HCT116 (cell line): Measurements from ENCODE around the gene HACD3. TPM values are rescaled to one million over a fixed set of nuclear protein-coding genes. Genes with fewer than 3 reads are reported as not detected.

ENCODE experiments used
- ATAC-seq: fragments of 200-7000 bp; cut with Tn5 transposase; 2 replicates; pipeline ENCODE4 v1.9.1; 2020; ENCODE audit warnings: mild to moderate bottlenecking, moderate library complexity
- BruUV-seq: library from RNA; stranded (reverse); fragments of 400-500 nt; replicated peaks from 2 replicates; lab custom pipeline; 2021; lab: Mats Ljungman, UMichigan
- CTCF ChIA-PET: fragments of 300-600 bp; sonication (Branson Sonifier 250); formaldehyde crosslinking; loops from one replicate; lab custom pipeline; 2021; ENCODE audit warnings: antibody characterized with exemption; lab: Charles Lee
- POLR2A ChIA-PET: fragments of 300-600, 350-600 bp; sonication (Branson Sonifier 250); formaldehyde crosslinking; loops from one replicate; lab custom pipeline; 2021; ENCODE audit warnings: antibody characterized with exemption; lab: Charles Lee
- RAD21 ChIA-PET, 2 experiments: fragments of 300-600 bp; sonication (Branson Sonifier 250); formaldehyde crosslinking; loops; one replicate each; lab custom pipeline; 2023; ENCODE audit warnings: low total read pairs in 2 of 2; ENCODE audit not compliant: uncharacterized antibody in 2 of 2, unreplicated experiment in 2 of 2, low non-redundant PET in 1 of 2; lab: Charles Lee
- DNase-seq: peaks from one replicate; pipeline ENCODE4 v3.0.0-alpha.2; 2010; ENCODE audit warnings: low read depth, low spot score
- H2AFZ ChIP-seq: fragments of 200-600 bp; shearing (Covaris generic), sonication (generic); 2 replicates; pipeline ENCODE4 v1.6.1; 2017; ENCODE audit warnings: low read depth, mixed run types, mixed read lengths, antibody characterized with exemption, low read length; ENCODE audit not compliant: poor library complexity, severe bottlenecking
- H3K27ac ChIP-seq: 2 replicates; pipeline ENCODE4 v1.5.1; 2012; ENCODE audit warnings: low read depth, low read length
- H3K27me3 ChIP-seq: fragments of 200-600 bp; sonication (generic); 2 replicates; pipeline ENCODE4 v1.6.1; 2016; ENCODE audit warnings: mixed run types, low read length, mixed read lengths; ENCODE audit not compliant: insufficient read depth
- H3K36me3 ChIP-seq, 2 experiments: fragments of 200-500 bp in 1 of 2; fragments of 200-600 bp in 1 of 2; sonication (Bioruptor generic) in 1 of 2; sonication (generic) in 1 of 2; 2 replicates each; pipeline versions ENCODE4 v1.5.1 to v1.6.1; 2014 to 2016; ENCODE audit warnings: low read length in 2 of 2, inconsistent platforms in 1 of 2, mixed read lengths in 1 of 2, mixed run types in 1 of 2; ENCODE audit not compliant: insufficient read depth in 2 of 2, control insufficient read depth in 1 of 2
- H3K4me1 ChIP-seq, 2 experiments: fragments of 200-600 bp in 1 of 2; sonication (generic) in 1 of 2; 2 replicates each; pipeline versions ENCODE4 v1.5.1 to v1.6.1; 2012 to 2017; ENCODE audit warnings: low read length in 2 of 2, inconsistent platforms in 1 of 2, mild to moderate bottlenecking in 1 of 2, mixed read lengths in 1 of 2, mixed run types in 1 of 2, moderate library complexity in 1 of 2; ENCODE audit not compliant: insufficient read depth in 2 of 2, control insufficient read depth in 1 of 2
- H3K4me2 ChIP-seq: fragments of 200-600 bp; sonication (generic); 2 replicates; pipeline ENCODE4 v1.6.1; 2017; ENCODE audit warnings: mixed run types, low read length, mixed read lengths
- H3K4me3 ChIP-seq, 2 experiments: fragments of 200-600 bp in 1 of 2; sonication (generic) in 1 of 2; replicated peaks in 1 of 2; 2 replicates each; pipeline ENCODE4 v1.5.1; 2011 to 2016; ENCODE audit warnings: low read length in 2 of 2, control low read depth in 1 of 2, low read depth in 1 of 2, mild to moderate bottlenecking in 1 of 2, mixed read lengths in 1 of 2, mixed run types in 1 of 2
- H3K79me2 ChIP-seq: fragments of 200-600 bp; sonication (generic); 2 replicates; pipeline ENCODE4 v1.6.1; 2017; ENCODE audit warnings: mild to moderate bottlenecking, mixed run types, low read length, moderate library complexity, mixed read lengths; ENCODE audit not compliant: insufficient read depth
- H3K9ac ChIP-seq: fragments of 200-600 bp; sonication (generic); 2 replicates; pipeline ENCODE4 v1.6.1; 2016; ENCODE audit warnings: low read length, mixed read lengths
- H3K9me2 ChIP-seq: fragments of 200-600 bp; sonication (generic), shearing (Covaris generic); 2 replicates; pipeline ENCODE4 v1.6.1; 2017; ENCODE audit warnings: mixed run types, mild to moderate bottlenecking, moderate library complexity; ENCODE audit not compliant: insufficient read depth
- H3K9me3 ChIP-seq, 2 experiments: fragments of 200-500 bp in 1 of 2; fragments of 200-600 bp in 1 of 2; sonication (Bioruptor generic) in 1 of 2; sonication (generic) in 1 of 2; 2 replicates each; pipeline ENCODE4 v1.6.1; 2014 to 2017; ENCODE audit warnings: low read length in 2 of 2, mixed read lengths in 2 of 2, inconsistent platforms in 1 of 2, low read depth in 1 of 2, mild to moderate bottlenecking in 1 of 2, mixed run types in 1 of 2, moderate library complexity in 1 of 2; ENCODE audit not compliant: control insufficient read depth in 1 of 2, insufficient read depth in 1 of 2
- H4K20me1 ChIP-seq: fragments of 200-600 bp; sonication (generic), shearing (Covaris generic); 2 replicates; pipeline ENCODE4 v1.6.1; 2017; ENCODE audit warnings: mixed run types, mild to moderate bottlenecking, moderate library complexity; ENCODE audit not compliant: insufficient read depth
- ELF1 ChIP-seq: IDR thresholded peaks from 2 replicates; pipeline ENCODE4 v1.6.1; 2012; ENCODE audit warnings: low read depth, borderline replicate concordance
- EZH2 ChIP-seq: fragments of 200-600 bp; sonication (generic); IDR thresholded peaks from 2 replicates; pipeline ENCODE4 v1.6.1; 2017; ENCODE audit warnings: antibody characterized with exemption, mixed run types
- EZH2phosphoT487 ChIP-seq: fragments of 200-600 bp; IDR thresholded peaks from 2 replicates; pipeline ENCODE4 v1.6.1; 2018; ENCODE audit warnings: antibody characterized with exemption, borderline replicate concordance
- YY1 ChIP-seq: IDR thresholded peaks from 2 replicates; pipeline ENCODE4 v1.6.1; 2011; ENCODE audit warnings: low read length, low read depth, moderate library complexity, mild to moderate bottlenecking; ENCODE audit not compliant: insufficient replicate concordance; ENCODE audit errors: extremely low read depth
- intact Hi-C: fragments of 100-400 bp; cut with micrococcal nuclease; formaldehyde crosslinking; loops from 2 replicates; pipeline ENCODE4 v1.10.0; 2022
- total RNA-seq: library from RNA; stranded (reverse); gene quantifications from one replicate; pipeline ENCODE4 v1.2.1, GENCODE V29; 2021; ENCODE audit not compliant: unreplicated experiment
- TF ChIP-seq, protein P1 (sequence below), 3 experiments: fragments of 200-600 bp in 1 of 3; sonication (generic) in 1 of 3; IDR thresholded peaks in 2 of 3; conservative IDR thresholded peaks in 1 of 3; 2 replicates each; pipeline ENCODE4 v1.5.1; 2012 to 2017; ENCODE audit warnings: low read depth in 2 of 3, low read length in 2 of 3, antibody characterized with exemption in 1 of 3, borderline replicate concordance in 1 of 3, control low read depth in 1 of 3, mild to moderate bottlenecking in 1 of 3, mixed read lengths in 1 of 3, mixed run types in 1 of 3, moderate library complexity in 1 of 3; ENCODE audit not compliant: insufficient read depth in 1 of 3
- TF ChIP-seq, protein P2 (sequence below): IDR thresholded peaks from 2 replicates; pipeline ENCODE4 v1.6.1; 2012
- TF ChIP-seq, protein P3 (sequence below): IDR thresholded peaks from 2 replicates; pipeline ENCODE4 v1.6.1; 2012; ENCODE audit warnings: low read depth

Gene HACD3
- total RNA-seq, 1 experiment from 2014 or later, result 57.5 TPM

DNA sequence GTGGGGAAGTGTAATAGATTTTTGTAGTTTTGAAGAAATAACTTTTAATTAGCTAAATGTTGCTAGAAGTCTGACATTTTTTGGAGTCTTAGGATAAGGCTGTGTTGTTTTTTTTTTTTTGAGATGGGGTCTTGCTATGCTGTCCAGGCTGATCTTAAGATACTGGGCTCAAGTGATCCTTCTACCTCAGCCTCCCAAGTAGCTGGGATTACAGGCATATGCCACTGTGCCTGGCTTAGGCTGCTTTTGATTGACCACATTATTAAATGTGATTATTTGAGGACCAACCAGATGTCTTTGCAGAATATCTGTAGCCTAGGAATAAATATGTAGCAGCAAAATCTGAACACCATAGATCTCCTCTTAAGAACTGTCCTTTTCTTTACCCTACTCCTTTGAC lies 29.7 kb downstream of the HACD3 start:
- Histone ChIP-seq H4K20me1 (no peaks in the 10 kb centered on the region), H3K4me1 (no peaks in the 10 kb centered on the region), H3K4me2 (no peak overlapping the region), H3K9me2 (no peaks in the 10 kb centered on the region), H3K27me3 (no peaks in the 10 kb centered on the region), H3K36me3 (peaks cover 14 to 45% of the 10 kb centered on the region in 2 experiments; a peak in 2 of 4 replicates), H3K79me2 (peaks cover 37% of the 10 kb centered on the region; the same call in 1 of the 2 replicates), H3K9me3 (no peaks in the 10 kb centered on the region), H2AFZ (no peak overlapping the region), H3K27ac (no peak overlapping the region), H3K4me3 (no peak overlapping the region), H3K9ac (no peak overlapping the region)
- RAD21 ChIA-PET, result no interaction called here
- intact Hi-C loops, result no loop called here
- TF ChIP-seq EZH2phosphoT487 (no peak), EZH2 (no peak), ELF1 (no peak), YY1 (no peak)
- TF ChIP-seq, protein P1, sequence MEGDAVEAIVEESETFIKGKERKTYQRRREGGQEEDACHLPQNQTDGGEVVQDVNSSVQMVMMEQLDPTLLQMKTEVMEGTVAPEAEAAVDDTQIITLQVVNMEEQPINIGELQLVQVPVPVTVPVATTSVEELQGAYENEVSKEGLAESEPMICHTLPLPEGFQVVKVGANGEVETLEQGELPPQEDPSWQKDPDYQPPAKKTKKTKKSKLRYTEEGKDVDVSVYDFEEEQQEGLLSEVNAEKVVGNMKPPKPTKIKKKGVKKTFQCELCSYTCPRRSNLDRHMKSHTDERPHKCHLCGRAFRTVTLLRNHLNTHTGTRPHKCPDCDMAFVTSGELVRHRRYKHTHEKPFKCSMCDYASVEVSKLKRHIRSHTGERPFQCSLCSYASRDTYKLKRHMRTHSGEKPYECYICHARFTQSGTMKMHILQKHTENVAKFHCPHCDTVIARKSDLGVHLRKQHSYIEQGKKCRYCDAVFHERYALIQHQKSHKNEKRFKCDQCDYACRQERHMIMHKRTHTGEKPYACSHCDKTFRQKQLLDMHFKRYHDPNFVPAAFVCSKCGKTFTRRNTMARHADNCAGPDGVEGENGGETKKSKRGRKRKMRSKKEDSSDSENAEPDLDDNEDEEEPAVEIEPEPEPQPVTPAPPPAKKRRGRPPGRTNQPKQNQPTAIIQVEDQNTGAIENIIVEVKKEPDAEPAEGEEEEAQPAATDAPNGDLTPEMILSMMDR (IDR thresholded peaks at IDR 0.05 in 2 of 3, conservative IDR thresholded peaks at IDR 0.05 in 1 of 3; ENCODE audit: borderline replicate concordance in 1 of 3, insufficient read depth in 1 of 3, low read depth in 2 of 3, low read length in 2 of 3), result no peak
- TF ChIP-seq, protein P2, sequence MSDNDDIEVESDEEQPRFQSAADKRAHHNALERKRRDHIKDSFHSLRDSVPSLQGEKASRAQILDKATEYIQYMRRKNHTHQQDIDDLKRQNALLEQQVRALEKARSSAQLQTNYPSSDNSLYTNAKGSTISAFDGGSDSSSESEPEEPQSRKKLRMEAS, result no peak
- TF ChIP-seq, protein P3, sequence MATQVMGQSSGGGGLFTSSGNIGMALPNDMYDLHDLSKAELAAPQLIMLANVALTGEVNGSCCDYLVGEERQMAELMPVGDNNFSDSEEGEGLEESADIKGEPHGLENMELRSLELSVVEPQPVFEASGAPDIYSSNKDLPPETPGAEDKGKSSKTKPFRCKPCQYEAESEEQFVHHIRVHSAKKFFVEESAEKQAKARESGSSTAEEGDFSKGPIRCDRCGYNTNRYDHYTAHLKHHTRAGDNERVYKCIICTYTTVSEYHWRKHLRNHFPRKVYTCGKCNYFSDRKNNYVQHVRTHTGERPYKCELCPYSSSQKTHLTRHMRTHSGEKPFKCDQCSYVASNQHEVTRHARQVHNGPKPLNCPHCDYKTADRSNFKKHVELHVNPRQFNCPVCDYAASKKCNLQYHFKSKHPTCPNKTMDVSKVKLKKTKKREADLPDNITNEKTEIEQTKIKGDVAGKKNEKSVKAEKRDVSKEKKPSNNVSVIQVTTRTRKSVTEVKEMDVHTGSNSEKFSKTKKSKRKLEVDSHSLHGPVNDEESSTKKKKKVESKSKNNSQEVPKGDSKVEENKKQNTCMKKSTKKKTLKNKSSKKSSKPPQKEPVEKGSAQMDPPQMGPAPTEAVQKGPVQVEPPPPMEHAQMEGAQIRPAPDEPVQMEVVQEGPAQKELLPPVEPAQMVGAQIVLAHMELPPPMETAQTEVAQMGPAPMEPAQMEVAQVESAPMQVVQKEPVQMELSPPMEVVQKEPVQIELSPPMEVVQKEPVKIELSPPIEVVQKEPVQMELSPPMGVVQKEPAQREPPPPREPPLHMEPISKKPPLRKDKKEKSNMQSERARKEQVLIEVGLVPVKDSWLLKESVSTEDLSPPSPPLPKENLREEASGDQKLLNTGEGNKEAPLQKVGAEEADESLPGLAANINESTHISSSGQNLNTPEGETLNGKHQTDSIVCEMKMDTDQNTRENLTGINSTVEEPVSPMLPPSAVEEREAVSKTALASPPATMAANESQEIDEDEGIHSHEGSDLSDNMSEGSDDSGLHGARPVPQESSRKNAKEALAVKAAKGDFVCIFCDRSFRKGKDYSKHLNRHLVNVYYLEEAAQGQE, result no peak
- POLR2A ChIA-PET, result no interaction called here
- BruUV-seq, result no TSS peak
- ATAC-seq (no peak), DNase-seq (no peak)
- CTCF ChIA-PET, result interaction anchor here (0.7 kb wide), 1 partner anchor 174 kb away, joined by 3 read pairs; no protein-coding TSS in a partner anchor
